Muscle of leg (tissue), 11 donors: Measurements from ENCODE around the gene NOXA1. TPM values are rescaled to one million over a fixed set of nuclear protein-coding genes. Genes with fewer than 3 reads are reported as not detected.
"Not testable (repeated sequence)": the region's sequence is repeated elsewhere in the genome, so short reads cannot be mapped to it uniquely, and the experiment has no call there.

Experiments used
- DNase-seq: peaks from one replicate; pipeline ENCODE4 v3.0.0; 2013
- H3K27ac ChIP-seq: one replicate; pipeline ENCODE4 v1.5.1; 2013; ENCODE audit warnings: mild to moderate bottlenecking, low read length, control low read depth
- H3K27me3 ChIP-seq: one replicate; pipeline ENCODE4 v1.6.1; 2013; ENCODE audit warnings: low read length; ENCODE audit not compliant: control insufficient read depth, insufficient read depth
- H3K36me3 ChIP-seq: one replicate; pipeline ENCODE4 v1.6.1; 2013; ENCODE audit warnings: low read length; ENCODE audit not compliant: control insufficient read depth, insufficient read depth
- H3K4me1 ChIP-seq: one replicate; pipeline ENCODE4 v1.6.1; 2013; ENCODE audit warnings: low read length; ENCODE audit not compliant: control insufficient read depth, insufficient read depth
- H3K4me3 ChIP-seq: one replicate; pipeline ENCODE4 v1.5.1; 2013; ENCODE audit warnings: low read length, control low read depth
- H3K9me3 ChIP-seq: replicated peaks from 2 replicates; pipeline ENCODE4 v1.6.1; 2013; ENCODE audit warnings: low read depth, low read length; ENCODE audit not compliant: control insufficient read depth
- WGBS: methylation state at CpG from one replicate; pipeline ENCODE4 v1.1.5; 2013; ENCODE audit warnings: missing lambda C conversion rate; ENCODE audit not compliant: insufficient coverage; 5-methylcytosine and 5-hydroxymethylcytosine counted together
- polyA plus RNA-seq, 8 donors: library from polyadenylated mRNA; unstranded; fragments of 120-200 nt; gene quantifications; one replicate each; pipeline versions ENCODE4 v1.2.1 to v1.2.3, GENCODE V29; 2013; ENCODE audit warnings: inconsistent platforms in 1 of 8, low replicate concordance in 1 of 8; ENCODE audit not compliant: insufficient read length in 8 of 8, insufficient read depth in 1 of 8
- total RNA-seq: library from RNA; stranded (reverse); fragments of 120-200 nt; gene quantifications from one replicate; pipeline ENCODE4 v1.2.4, GENCODE V29; 2013

NOXA1 gene
- total and polyA plus RNA-seq, 9 donors = 0.99 to 5.1 (median 2.3) TPM

GRCh38 chr9:137462396-137462985 lies 39.3 kb downstream of the NOXA1 start:
- H3K27me3 ChIP-seq = peaks cover 14% of the 10 kb centered on the region
- H3K36me3 ChIP-seq = peaks cover 2% of the 10 kb centered on the region
- WGBS = 93% methylated on average over 20 of the region's 25 CpGs
- no peak for DNase-seq
- no peak overlapping the region for H3K27ac ChIP-seq
- H3K4me3 ChIP-seq = no peak overlapping the region
- no peaks in the 10 kb centered on the region for H3K9me3 ChIP-seq
- H3K4me1 ChIP-seq = peaks cover 25% of the 10 kb centered on the region

DNA sequence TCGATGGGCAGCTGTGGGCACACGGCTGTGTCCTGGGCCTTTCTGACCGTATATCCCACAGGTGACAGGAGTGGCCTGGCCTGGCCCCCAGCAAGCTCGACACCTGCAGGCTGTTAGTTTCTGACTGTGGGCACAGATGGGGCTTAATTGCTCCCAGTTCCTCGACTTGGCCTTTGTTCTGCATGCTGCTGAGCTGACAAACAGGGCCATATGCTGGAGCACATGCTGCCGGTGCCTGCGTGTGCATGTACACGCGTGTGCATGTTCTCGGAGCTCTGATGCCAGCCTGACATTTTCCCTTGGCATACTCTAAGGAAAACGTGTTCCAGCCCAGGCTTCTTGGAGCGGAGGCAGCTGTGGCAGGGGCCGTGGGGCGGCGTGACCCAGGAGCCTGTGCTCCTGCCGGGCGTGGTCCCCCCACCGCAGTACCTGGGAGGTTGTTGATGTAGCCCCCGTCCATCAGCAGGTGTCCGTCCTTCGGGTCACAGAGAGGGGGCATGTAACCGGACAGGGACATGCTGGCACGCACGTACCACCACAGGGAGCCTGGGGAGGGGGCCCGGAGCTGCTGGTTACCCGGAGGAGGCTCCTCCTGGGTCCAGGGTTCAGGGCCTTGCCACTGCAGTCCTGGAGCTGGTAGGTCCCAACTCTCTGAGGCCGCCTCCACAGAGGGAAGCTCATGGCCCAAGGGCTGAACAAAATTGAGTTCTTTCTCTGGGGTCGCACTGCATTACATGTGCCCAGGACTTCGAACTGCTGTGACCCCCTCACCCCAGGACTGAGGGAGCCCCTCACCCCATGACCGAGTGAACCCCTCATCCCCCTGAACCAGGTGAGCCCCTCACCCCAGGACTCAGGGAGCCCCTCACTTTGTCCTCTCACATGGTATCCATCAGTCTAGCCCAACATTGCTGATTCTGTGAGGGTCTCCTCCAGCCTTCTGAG lies 40.1 kb downstream of the NOXA1 start:
- Histone ChIP-seq H3K4me3 (no peak overlapping the region), H3K4me1 (peaks cover 17% of the 10 kb centered on the region), H3K9me3 (no peaks in the 10 kb centered on the region), H3K36me3 (no peaks in the 10 kb centered on the region), H3K27ac (no peak overlapping the region), H3K27me3 (peaks cover 14% of the 10 kb centered on the region)
- DNase-seq = no peak
- WGBS = 75% methylated on average over 29 of the region's 30 CpGs

- Histone ChIP-seq H3K4me3 (no peak overlapping the region), H3K27ac (no peak overlapping the region), H3K27me3 (peaks cover 14% of the 10 kb centered on the region), H3K4me1 (peaks cover 13% of the 10 kb centered on the region), H3K36me3 (no peaks in the 10 kb centered on the region), H3K9me3 (no peaks in the 10 kb centered on the region)
- 95% methylated on average over 13 of the region's 18 CpGs for WGBS
- no peak for DNase-seq
Measured at GRCh38 chr9:137463931-137464290, 40.7 kb downstream of the NOXA1 start.

DNA sequence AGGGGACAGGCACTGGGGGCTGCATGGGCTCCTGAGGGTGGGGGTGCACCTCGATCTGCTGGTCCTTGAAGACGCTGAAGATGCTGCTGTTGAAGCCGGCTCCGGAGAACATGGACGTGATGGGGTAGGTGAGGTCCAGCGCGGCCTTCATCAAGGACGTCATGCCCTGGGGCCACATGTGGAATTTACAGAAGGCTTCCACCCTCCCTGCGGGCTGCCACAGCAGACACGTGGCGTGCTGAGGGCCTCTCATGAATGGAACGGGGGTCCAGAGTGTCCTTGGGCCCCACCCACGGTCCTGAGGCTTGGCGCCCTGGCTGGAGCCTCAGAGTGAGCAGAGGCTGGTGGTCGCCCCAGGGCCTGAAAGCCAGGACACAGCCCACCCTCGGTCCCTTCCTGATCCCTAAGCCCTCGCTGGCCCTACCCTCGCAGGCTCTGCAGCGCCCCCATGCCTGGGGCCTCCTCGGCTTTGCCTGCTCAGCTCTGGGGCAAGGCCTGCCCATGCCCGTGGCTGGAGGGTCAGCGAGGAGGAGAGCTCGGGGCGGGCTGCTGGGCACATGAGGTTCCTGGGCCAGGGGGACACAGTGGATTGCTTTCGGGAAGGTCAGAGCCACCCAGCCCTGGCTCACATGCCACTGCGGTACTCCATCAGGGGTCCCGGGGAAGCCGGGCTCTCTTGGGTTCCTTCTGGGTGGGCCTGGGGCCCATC lies 41.3 kb downstream of the NOXA1 start:
- H3K4me1 ChIP-seq = peaks cover 11% of the 10 kb centered on the region

DNA sequence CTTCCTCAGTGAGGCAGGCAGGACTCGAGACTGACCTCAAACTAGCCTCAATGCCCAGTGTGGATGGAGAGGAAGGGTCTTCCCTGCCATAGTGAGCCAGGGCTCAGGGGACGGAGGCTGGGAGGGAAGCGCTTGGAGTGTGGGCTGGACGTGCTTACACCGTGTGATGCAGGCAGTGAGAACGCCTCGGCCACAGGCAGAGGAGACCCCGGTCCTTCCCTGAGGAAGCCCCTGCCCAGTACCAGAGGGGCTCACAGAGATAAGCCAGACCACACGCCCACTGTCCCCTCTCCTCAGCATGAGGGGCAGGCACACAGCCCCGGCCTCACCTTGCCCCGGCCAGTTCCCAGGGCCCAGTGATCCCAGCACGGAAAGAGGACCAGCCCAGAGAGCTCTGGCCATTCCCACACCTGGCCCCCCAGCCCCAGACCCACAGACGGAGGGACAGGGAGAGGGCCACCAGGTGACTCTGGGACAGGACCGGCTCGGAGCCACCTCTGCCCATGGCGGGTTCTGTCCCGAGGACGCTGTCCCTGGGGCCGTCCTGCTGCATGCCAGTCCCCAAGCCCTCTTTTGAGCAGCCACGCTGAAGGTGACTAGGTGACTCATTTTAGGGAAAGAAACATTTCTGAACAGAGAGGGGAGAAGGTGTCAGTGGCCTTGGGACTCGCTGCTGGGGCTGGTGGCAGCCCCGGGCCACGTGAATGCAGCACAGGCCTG lies 42.0 kb downstream of the NOXA1 start:
- WGBS = 78% methylated on average over 19 of the region's 23 CpGs
- Histone ChIP-seq H3K27me3 (peaks cover 16% of the 10 kb centered on the region), H3K4me1 (peaks cover 5% of the 10 kb centered on the region), H3K27ac (no peak overlapping the region), H3K9me3 (no peaks in the 10 kb centered on the region), H3K36me3 (no peaks in the 10 kb centered on the region), H3K4me3 (no peak overlapping the region)
- no peak for DNase-seq

More for the DNA sequence above, 41.3 kb downstream of the NOXA1 start:
- peaks cover 14% of the 10 kb centered on the region for H3K27me3 ChIP-seq
- H3K36me3 ChIP-seq = no peaks in the 10 kb centered on the region
- DNase-seq = no peak
- WGBS = 90% methylated on average over 21 of the region's 28 CpGs
- H3K4me3 ChIP-seq = no peak overlapping the region
- H3K27ac ChIP-seq = no peak overlapping the region
- H3K9me3 ChIP-seq = no peaks in the 10 kb centered on the region

GRCh38 chr9:137465720-137466388 lies 42.7 kb downstream of the NOXA1 start:
- H3K4me1 ChIP-seq = peaks cover 5% of the 10 kb centered on the region
- no peak overlapping the region for H3K4me3 ChIP-seq
- no peaks in the 10 kb centered on the region for H3K36me3 ChIP-seq
- H3K27ac ChIP-seq = no peak overlapping the region
- DNase-seq = no peak
- 83% methylated on average over 15 of the region's 23 CpGs for WGBS
- peaks cover 16% of the 10 kb centered on the region for H3K27me3 ChIP-seq
- no peaks in the 10 kb centered on the region for H3K9me3 ChIP-seq

- H3K9me3 ChIP-seq, H3K27ac ChIP-seq, DNase-seq, H3K36me3 ChIP-seq, H3K4me3 ChIP-seq, H3K4me1 ChIP-seq: not testable (repeated sequence)
- peaks cover 12% of the 10 kb centered on the region for H3K27me3 ChIP-seq
- WGBS = 91% methylated on average over 35 of the region's 35 CpGs
Measured at GRCh38 chr9:137466389-137467085, 43.3 kb downstream of the NOXA1 start.

- 94% methylated on average over 15 of the region's 16 CpGs for WGBS
- Histone ChIP-seq H3K9me3 (no peaks in the 10 kb centered on the region), H3K27ac (no peak overlapping the region), H3K4me1 (no peaks in the 10 kb centered on the region), H3K4me3 (no peak overlapping the region), H3K27me3 (peaks cover 5% of the 10 kb centered on the region), H3K36me3 (no peaks in the 10 kb centered on the region)
- no peak for DNase-seq
Measured at GRCh38 chr9:137467161-137467581, 44.0 kb downstream of the NOXA1 start.

DNA sequence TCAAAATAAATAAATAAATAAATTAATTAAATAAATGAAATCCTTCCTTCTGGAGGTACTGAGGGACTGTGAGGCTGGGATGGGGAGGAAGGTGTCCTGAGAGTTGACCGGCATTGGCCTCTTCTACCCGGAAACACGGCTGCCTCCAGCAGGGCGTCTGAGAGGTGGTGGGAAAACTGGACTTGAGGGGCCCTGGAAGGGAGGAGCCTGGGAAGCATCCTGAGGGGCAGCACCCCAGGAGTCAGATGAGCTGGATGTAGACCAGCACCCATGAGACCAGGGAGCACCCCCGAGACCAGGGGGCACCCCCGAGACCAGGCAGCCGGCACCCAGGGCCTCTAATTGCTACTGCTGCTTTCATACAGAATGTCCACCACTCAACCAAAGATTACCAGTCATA lies 44.7 kb downstream of the NOXA1 start:
- H3K4me3 ChIP-seq = no peak overlapping the region
- 89% methylated on average over 4 of the region's 7 CpGs for WGBS
- DNase-seq = no peak

More for the DNA sequence above, 44.7 kb downstream of the NOXA1 start:
- H3K4me1 ChIP-seq = no peaks in the 10 kb centered on the region
- peaks cover 2% of the 10 kb centered on the region for H3K27me3 ChIP-seq
- H3K36me3 ChIP-seq = no peaks in the 10 kb centered on the region
- H3K9me3 ChIP-seq = no peaks in the 10 kb centered on the region
- H3K27ac ChIP-seq = no peak overlapping the region
